ENCODE results near the gene PRPSAP2.

- TF ChIP-seq CTCF (IDR thresholded peaks at IDR 0.05) (no peak), POLR2AphosphoS5 (IDR thresholded peaks at IDR 0.05; ENCODE audit: insufficient read depth in 1 of 2, low read depth in 1 of 2) (no peak), POLR2A (IDR thresholded peaks at IDR 0.05) (no peak)
Measured at GRCh38 chr17:18850679-18851078, 7.3 kb upstream of the PRPSAP2 start.

Measured in vagina (tissue), 2 donors.